HL-60 (cell line): ENCODE results near the gene PDE6B.

Experiments
- DNase-seq, 2 experiments: peaks; one replicate each; pipeline ENCODE4 v3.0.0-alpha.2; 2010 to 2020; ENCODE audit warnings: low read depth in 1 of 2, low spot score in 1 of 2
- H3K27ac ChIP-seq: fragments of 250-450 bp; sonication (Bioruptor Pico); replicated peaks from 2 replicates; pipeline ENCODE4 v1.5.1; 2020; ENCODE audit warnings: mild to moderate bottlenecking, moderate library complexity
- H3K27me3 ChIP-seq: fragments of 250-450 bp; sonication (Bioruptor Pico); 2 replicates; pipeline ENCODE4 v1.5.1; 2021; ENCODE audit warnings: mild to moderate bottlenecking, moderate library complexity; ENCODE audit not compliant: insufficient read depth, poor library complexity, severe bottlenecking
- H3K4me3 ChIP-seq: replicated peaks from 2 replicates; pipeline ENCODE4 v1.5.1; 2011; ENCODE audit warnings: mild to moderate bottlenecking, control low read depth, low read length; ENCODE audit not compliant: insufficient read depth
- GABPA ChIP-seq: IDR thresholded peaks from 2 replicates; pipeline ENCODE4 v1.6.1; 2012; ENCODE audit warnings: low read depth
- POLR2AphosphoS5 ChIP-seq: IDR thresholded peaks from 2 replicates; pipeline ENCODE4 v1.6.1; 2012; ENCODE audit warnings: low read depth
- SPI1 ChIP-seq: IDR thresholded peaks from 2 replicates; pipeline ENCODE4 v1.6.1; 2012; ENCODE audit warnings: low read depth, mild to moderate bottlenecking, borderline replicate concordance
- TF ChIP-seq, protein P1 (sequence below): IDR thresholded peaks from one replicate; pipeline ENCODE4 v1.5.1; 2011; ENCODE audit warnings: low read length, control low read depth, inconsistent platforms; ENCODE audit not compliant: insufficient read depth
- TF ChIP-seq, protein P2 (sequence below): IDR thresholded peaks from 2 replicates; pipeline ENCODE4 v1.6.1; 2012; ENCODE audit warnings: low read depth; ENCODE audit not compliant: insufficient replicate concordance

PDE6B gene

DNA sequence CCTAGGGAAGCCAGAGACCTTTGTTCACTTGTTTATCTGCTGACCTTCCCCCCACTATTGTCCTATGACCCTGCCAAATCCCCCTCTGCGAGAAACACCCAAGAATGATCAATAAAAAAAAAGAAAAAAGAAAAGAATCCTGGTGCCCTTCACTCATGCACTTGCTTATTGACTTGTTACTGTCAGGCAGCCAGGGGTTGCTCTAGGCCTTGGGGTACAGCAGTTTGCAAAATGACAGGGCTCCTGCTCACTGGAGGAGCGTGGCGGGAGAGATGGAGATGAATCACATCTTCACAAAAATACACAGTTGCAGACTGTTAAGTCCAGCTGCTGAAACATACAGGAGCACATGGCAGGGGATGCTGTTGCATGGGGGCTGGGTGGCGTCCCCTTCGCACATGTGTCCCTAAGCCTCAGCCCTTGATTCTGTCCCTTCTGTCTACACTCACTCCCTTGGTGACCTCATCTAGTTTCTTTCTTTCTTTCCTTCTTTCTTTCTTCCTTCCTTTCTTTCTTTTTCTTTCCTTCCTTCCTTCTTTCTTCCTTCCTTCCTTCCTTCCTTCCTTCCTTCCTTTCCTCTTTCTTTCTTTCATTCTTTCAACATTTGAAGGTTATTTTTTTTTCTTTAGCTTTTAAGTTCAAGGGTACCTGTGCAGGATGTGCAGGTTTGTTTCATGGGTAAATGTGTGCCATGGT lies 32.4 kb upstream of the PDE6B start:
- H3K27ac ChIP-seq = no peak overlapping the region
- TF ChIP-seq SPI1 = no peak
- TF ChIP-seq, protein P1, sequence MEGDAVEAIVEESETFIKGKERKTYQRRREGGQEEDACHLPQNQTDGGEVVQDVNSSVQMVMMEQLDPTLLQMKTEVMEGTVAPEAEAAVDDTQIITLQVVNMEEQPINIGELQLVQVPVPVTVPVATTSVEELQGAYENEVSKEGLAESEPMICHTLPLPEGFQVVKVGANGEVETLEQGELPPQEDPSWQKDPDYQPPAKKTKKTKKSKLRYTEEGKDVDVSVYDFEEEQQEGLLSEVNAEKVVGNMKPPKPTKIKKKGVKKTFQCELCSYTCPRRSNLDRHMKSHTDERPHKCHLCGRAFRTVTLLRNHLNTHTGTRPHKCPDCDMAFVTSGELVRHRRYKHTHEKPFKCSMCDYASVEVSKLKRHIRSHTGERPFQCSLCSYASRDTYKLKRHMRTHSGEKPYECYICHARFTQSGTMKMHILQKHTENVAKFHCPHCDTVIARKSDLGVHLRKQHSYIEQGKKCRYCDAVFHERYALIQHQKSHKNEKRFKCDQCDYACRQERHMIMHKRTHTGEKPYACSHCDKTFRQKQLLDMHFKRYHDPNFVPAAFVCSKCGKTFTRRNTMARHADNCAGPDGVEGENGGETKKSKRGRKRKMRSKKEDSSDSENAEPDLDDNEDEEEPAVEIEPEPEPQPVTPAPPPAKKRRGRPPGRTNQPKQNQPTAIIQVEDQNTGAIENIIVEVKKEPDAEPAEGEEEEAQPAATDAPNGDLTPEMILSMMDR = no peak
- TF ChIP-seq, protein P2, sequence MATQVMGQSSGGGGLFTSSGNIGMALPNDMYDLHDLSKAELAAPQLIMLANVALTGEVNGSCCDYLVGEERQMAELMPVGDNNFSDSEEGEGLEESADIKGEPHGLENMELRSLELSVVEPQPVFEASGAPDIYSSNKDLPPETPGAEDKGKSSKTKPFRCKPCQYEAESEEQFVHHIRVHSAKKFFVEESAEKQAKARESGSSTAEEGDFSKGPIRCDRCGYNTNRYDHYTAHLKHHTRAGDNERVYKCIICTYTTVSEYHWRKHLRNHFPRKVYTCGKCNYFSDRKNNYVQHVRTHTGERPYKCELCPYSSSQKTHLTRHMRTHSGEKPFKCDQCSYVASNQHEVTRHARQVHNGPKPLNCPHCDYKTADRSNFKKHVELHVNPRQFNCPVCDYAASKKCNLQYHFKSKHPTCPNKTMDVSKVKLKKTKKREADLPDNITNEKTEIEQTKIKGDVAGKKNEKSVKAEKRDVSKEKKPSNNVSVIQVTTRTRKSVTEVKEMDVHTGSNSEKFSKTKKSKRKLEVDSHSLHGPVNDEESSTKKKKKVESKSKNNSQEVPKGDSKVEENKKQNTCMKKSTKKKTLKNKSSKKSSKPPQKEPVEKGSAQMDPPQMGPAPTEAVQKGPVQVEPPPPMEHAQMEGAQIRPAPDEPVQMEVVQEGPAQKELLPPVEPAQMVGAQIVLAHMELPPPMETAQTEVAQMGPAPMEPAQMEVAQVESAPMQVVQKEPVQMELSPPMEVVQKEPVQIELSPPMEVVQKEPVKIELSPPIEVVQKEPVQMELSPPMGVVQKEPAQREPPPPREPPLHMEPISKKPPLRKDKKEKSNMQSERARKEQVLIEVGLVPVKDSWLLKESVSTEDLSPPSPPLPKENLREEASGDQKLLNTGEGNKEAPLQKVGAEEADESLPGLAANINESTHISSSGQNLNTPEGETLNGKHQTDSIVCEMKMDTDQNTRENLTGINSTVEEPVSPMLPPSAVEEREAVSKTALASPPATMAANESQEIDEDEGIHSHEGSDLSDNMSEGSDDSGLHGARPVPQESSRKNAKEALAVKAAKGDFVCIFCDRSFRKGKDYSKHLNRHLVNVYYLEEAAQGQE = no peak
- no peak for TF ChIP-seq POLR2AphosphoS5
- no peak for TF ChIP-seq GABPA
- no peak for DNase-seq
- H3K4me3 ChIP-seq = no peak overlapping the region
- H3K27me3 ChIP-seq = no peaks in the 10 kb centered on the region

DNA sequence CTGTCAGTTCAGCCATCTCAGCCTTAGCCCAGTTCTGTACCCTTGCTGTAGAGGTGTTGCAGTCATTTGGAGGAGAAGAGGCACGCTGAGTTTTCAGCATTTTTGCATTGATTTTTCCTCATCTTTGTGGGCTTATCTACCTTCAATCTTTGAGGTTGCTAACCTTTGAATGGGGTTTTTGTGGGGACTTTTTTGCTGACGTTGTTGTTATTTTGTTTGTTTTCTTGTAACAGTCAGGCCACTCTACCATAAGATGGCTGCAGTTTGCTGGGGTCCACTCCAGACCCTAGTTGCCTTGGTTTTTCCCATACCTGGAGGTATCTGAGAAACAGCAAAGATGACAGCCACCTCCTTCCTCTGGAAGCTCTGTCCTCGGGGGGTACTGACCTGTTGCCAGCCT lies 26.4 kb upstream of the PDE6B start:
- H3K27me3 ChIP-seq = no peaks in the 10 kb centered on the region
- H3K27ac ChIP-seq = no peak overlapping the region
- TF ChIP-seq, protein P2 = no peak
- no peak for TF ChIP-seq POLR2AphosphoS5
- no peak for TF ChIP-seq SPI1
- TF ChIP-seq, protein P1 = no peak
- TF ChIP-seq GABPA = no peak
- DNase-seq = no peak
- H3K4me3 ChIP-seq = no peak overlapping the region

DNA sequence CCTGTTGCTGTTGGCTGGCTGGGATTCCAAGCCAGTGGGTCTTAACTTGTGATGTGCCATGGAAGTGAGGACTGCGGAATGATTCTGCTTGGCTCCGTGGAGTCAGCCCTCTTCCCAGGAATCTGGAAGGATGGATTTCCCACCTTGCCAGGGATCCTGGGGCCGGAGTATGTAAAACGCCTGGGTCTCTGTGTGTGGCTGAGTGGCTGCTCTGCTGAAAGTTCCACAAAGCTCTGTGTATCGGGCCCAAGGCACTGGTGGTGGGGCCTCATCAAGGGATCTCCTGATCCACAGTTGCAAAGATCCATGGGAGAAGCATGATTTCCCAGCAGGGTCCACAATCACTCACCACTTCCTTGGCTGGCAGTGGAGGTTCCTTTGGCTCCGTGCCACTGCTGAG lies 25.2 kb upstream of the PDE6B start:
- no peaks in the 10 kb centered on the region for H3K27me3 ChIP-seq
- no peak overlapping the region for H3K27ac ChIP-seq
- TF ChIP-seq, protein P1 = no peak
- no peak for TF ChIP-seq POLR2AphosphoS5
- TF ChIP-seq SPI1 = no peak
- TF ChIP-seq, protein P2 = no peak
- no peak for TF ChIP-seq GABPA
- no peak overlapping the region for H3K4me3 ChIP-seq
- no peak for DNase-seq
